GM21515 (cell line): Measurements from ENCODE around the gene BTF3.
"Not testable (repeated sequence)": the region's sequence is repeated elsewhere in the genome, so short reads cannot be mapped to it uniquely, and the experiment has no call there.

Experiments used
- ATAC-seq: cut with Tn5 transposase; IDR thresholded peaks from one replicate; pipeline ENCODE4 v1.9.1; 2021; ENCODE audit not compliant: unreplicated experiment

BTF3 gene

GRCh38 chr5:73498057-73498992 lies at the start of gene BTF3:
Gene BTF3, plus strand, starts transcription at chr5:73498442. Its CDS starts 226 bp downstream, at chr5:73498668.
- peak; percentile 95 for ATAC-seq

GRCh38 chr5:73448463-73449136 lies 49.6 kb upstream of the BTF3 start, which contains the start of gene FOXD1:
Gene FOXD1, minus strand, starts transcription at chr5:73448777. Its CDS starts 415 bp downstream, at chr5:73448362.
- no peak for ATAC-seq

- ATAC-seq: no peak
Measured at GRCh38 chr5:73450137-73450536, 48.1 kb upstream of the BTF3 start.

GRCh38 chr5:73450672-73451223 lies 47.5 kb upstream of the BTF3 start:
- no peak for ATAC-seq

GRCh38 chr5:73451224-73452130 lies 46.8 kb upstream of the BTF3 start:
- ATAC-seq: no peak

GRCh38 chr5:73452215-73452614 lies 46.0 kb upstream of the BTF3 start:
- no peak for ATAC-seq

GRCh38 chr5:73454379-73455036 lies 43.7 kb upstream of the BTF3 start:
- no peak for ATAC-seq

GRCh38 chr5:73456462-73456861 lies 41.8 kb upstream of the BTF3 start:
- not testable (repeated sequence) for ATAC-seq

GRCh38 chr5:73459366-73459765 lies 38.9 kb upstream of the BTF3 start:
- ATAC-seq: no peak

GRCh38 chr5:73460133-73460532 lies 38.1 kb upstream of the BTF3 start:
- ATAC-seq: no peak

GRCh38 chr5:73464016-73464745 lies 34.1 kb upstream of the BTF3 start:
- ATAC-seq: no peak

- not testable (repeated sequence) for ATAC-seq
Measured at GRCh38 chr5:73468638-73469037, 29.6 kb upstream of the BTF3 start.

- no peak for ATAC-seq
Measured at GRCh38 chr5:73469878-73470277, 28.4 kb upstream of the BTF3 start.

- ATAC-seq: no peak
Measured at GRCh38 chr5:73471654-73472053, 26.6 kb upstream of the BTF3 start.

GRCh38 chr5:73472116-73472515 lies 26.1 kb upstream of the BTF3 start:
- ATAC-seq: no peak

GRCh38 chr5:73480500-73480899 lies 17.7 kb upstream of the BTF3 start:
- no peak for ATAC-seq

- no peak for ATAC-seq
Measured at GRCh38 chr5:73482383-73483136, 15.7 kb upstream of the BTF3 start.

- ATAC-seq: no peak
Measured at GRCh38 chr5:73483676-73484075, 14.6 kb upstream of the BTF3 start.

GRCh38 chr5:73484511-73484910 lies 13.7 kb upstream of the BTF3 start:
- no peak for ATAC-seq
